Ovary (tissue), 9 donors: ENCODE measurements around the gene CHST6. TPM values are rescaled to one million over a fixed set of nuclear protein-coding genes. Genes with fewer than 3 reads are reported as not detected.

ENCODE experiments used
- DNase-seq, 5 donors: peaks; one replicate each; pipeline ENCODE4 v3.0.0-alpha.2; 2019 to 2020
- H3K27ac ChIP-seq, 2 donors: fragments of 200-600 bp; one replicate each; pipeline versions ENCODE4 v1.5.1 to v1.8.0; 2019 to 2022
- H3K27me3 ChIP-seq: fragments of 200-600 bp; one replicate; pipeline ENCODE4 v1.8.0; 2022
- H3K36me3 ChIP-seq: fragments of 200-600 bp; sonication (generic); one replicate; pipeline ENCODE4 v1.5.1; 2019
- H3K4me1 ChIP-seq: one replicate; pipeline ENCODE4 v1.8.1; 2013; ENCODE audit warnings: mild to moderate bottlenecking, moderate library complexity; ENCODE audit not compliant: insufficient read depth
- H3K4me3 ChIP-seq: fragments of 200-600 bp; sonication (generic); one replicate; pipeline ENCODE4 v1.5.1; 2017
- H3K9me3 ChIP-seq, 2 donors: fragments of 200-600 bp in 1 of 2; sonication (generic) in 1 of 2; one replicate each; pipeline versions ENCODE4 v1.5.1 to v1.8.1; 2013 to 2019; ENCODE audit warnings: mild to moderate bottlenecking in 1 of 2, moderate library complexity in 1 of 2
- CTCF ChIP-seq, 3 donors: fragments of 450-650 bp in 2 of 3; fragments of 200-600 bp in 1 of 3; IDR thresholded peaks; one replicate each; pipeline versions ENCODE4 v1.5.1 to v1.8.0; 2016 to 2022; ENCODE audit warnings: antibody characterized with exemption in 3 of 3, mild to moderate bottlenecking in 1 of 3
- EP300 ChIP-seq: sonication (generic); formaldehyde crosslinking; IDR thresholded peaks from one replicate; pipeline ENCODE4 v1.6.1; 2017; ENCODE audit warnings: antibody characterized with exemption
- POLR2A ChIP-seq: fragments of 450-650 bp; IDR thresholded peaks from one replicate; pipeline ENCODE4 v1.6.1; 2017; ENCODE audit warnings: antibody characterized with exemption, mild to moderate bottlenecking, moderate library complexity
- WGBS, 3 donors: extraction: QIAGEN DNeasy Blood & Tissue Kit in 1 of 3; methylation state at CpG; one replicate each; pipeline versions ENCODE4 v1.1.5 to v1.1.7; 2013 to 2017; 5-methylcytosine and 5-hydroxymethylcytosine counted together
- intact Hi-C, 4 donors: fragments of 100-400 bp; cut with DNase I; formaldehyde crosslinking; loops; one replicate each; pipeline versions ENCODE4 v1.11.0 to v1.15.1; 2022 to 2023
- polyA plus RNA-seq, 2 donors: library from polyadenylated mRNA; stranded (reverse); fragments of 200-250 nt in 1 of 2; fragments of 350-450 nt in 1 of 2; fragmentation: Illumina TruSeq in 1 of 2; extraction: RNeasy Lipid Tissue Mini Kit (QIAGEN cat#74804) in 1 of 2; gene quantifications; one replicate each; pipeline ENCODE4 v1.2.3, GENCODE V29; 2013 to 2014
- total RNA-seq, 7 donors: library from RNA; depleted of rRNA in 2 of 7; stranded (reverse); fragments of >200 nt in 2 of 7; fragmentation: NEBNext Ultra II Directional in 3 of 7; extraction: Animal tissue kit (Norgen Biotek cat#: 25700) in 3 of 7; gene quantifications; one replicate each; pipeline versions ENCODE4 v1.1.0 to v1.2.4, GENCODE V29; 2016 to 2023
- donor health status: DM: no; HTN: no; CAD: no; lungs with moderate emphysema.
- donor health status: DM: no; HTN: no; CAD: no.
- donor health status: Bipolar disorder and iron deficiency.
- donor health status: DM: yes; HTN: yes; CAD: no.
- donor health status: DM: no; HTN: no; CAD: no.
- donor health status: DM: yes; HTN: yes; CAD: no.

The CHST6 gene
- total and polyA plus RNA-seq, 9 donors, result 0.04 to 1.4 (median 0.50) TPM

- intact Hi-C loops, result no loop called here
- H3K9me3 ChIP-seq, result no peaks in the 10 kb centered on the region
- TF ChIP-seq CTCF (IDR thresholded peaks at IDR 0.05) (no peak), EP300 (no peak), POLR2A (no peak)
- no peaks in the 10 kb centered on the region for H3K4me1 ChIP-seq
- DNase-seq, result no peak
- no peaks in the 10 kb centered on the region for H3K36me3 ChIP-seq
- no peak overlapping the region for H3K4me3 ChIP-seq
- no peak overlapping the region for H3K27ac ChIP-seq
- H3K27me3 ChIP-seq, result no peaks in the 10 kb centered on the region
These were observed 48.8 kb downstream of the CHST6 start for GRCh38 chr16:75446416-75446815.

GRCh38 chr16:75445298-75445697, 49.9 kb downstream of the CHST6 start:
- Histone ChIP-seq H3K27me3 (no peaks in the 10 kb centered on the region), H3K9me3 (no peaks in the 10 kb centered on the region), H3K36me3 (no peaks in the 10 kb centered on the region), H3K4me1 (no peaks in the 10 kb centered on the region), H3K4me3 (no peak overlapping the region), H3K27ac (no peak overlapping the region)
- no peak for DNase-seq
- intact Hi-C loops, result no loop called here
- 61 to 85% (median 75%) methylated on average over 5 of the region's 5 CpGs for WGBS, 3 donors
- TF ChIP-seq EP300 (no peak), CTCF (IDR thresholded peaks at IDR 0.05) (no peak), POLR2A (no peak)

GRCh38 chr16:75443298-75443697, 51.9 kb downstream of the CHST6 start:
- 69 to 80% (median 78%) methylated on average over 3 of the region's 3 CpGs for WGBS, 3 donors
- no peaks in the 10 kb centered on the region for H3K27me3 ChIP-seq

DNA sequence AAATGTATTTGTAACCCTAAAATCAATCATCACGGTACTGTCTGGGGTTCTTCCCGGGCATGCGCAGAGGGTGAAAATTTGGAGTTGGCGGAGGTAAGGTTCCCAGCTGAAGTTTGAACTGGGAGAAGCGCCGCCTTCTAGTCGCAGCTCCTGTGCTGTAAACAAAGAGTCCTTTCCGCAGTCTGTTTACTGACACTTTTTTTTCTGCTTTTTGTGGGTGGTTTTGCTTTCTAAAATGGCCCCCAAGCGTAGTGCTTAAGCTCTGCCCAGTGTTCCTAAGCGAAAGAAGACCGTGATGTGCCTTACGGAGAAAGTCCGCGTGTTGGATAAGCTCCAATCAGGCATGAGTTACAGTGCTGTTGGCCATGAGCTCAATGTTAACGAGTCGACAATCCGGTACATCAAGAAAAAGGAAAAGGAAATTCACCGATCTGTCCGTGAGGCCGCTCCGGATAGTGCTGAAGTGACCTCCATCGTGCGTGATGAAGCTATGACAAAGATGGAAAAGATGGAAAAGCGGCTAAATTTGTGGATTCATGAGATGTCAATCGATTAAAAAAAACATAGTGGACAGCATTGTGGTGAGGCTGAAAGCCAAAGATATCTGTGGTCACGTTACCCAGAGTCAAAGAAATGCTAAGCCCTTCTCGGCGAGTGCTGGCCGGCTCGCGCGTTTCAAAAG, 61.4 kb downstream of the CHST6 start:
- Histone ChIP-seq H3K4me1 (peaks cover 6% of the 10 kb centered on the region), H3K27me3 (no peaks in the 10 kb centered on the region), H3K36me3 (no peaks in the 10 kb centered on the region), H3K9me3 (no peaks in the 10 kb centered on the region), H3K4me3 (peak overlapping the region; percentile 99), H3K27ac (peak overlapping the region; percentile 72 to 94)
- intact Hi-C loops, result no loop called here
- TF ChIP-seq CTCF (IDR thresholded peaks at IDR 0.05), result no peak
- TF ChIP-seq POLR2A, result no peak
- no peak for TF ChIP-seq EP300
- peak in 4 of 5 donors; percentile 71 to 82 (median 73) for DNase-seq
- 2 to 6% (median 2%) methylated on average over 32 of the region's 32 CpGs for WGBS, 3 donors

More at GRCh38 chr16:75443298-75443697, 51.9 kb downstream of the CHST6 start:
- Histone ChIP-seq H3K27ac (no peak overlapping the region), H3K4me3 (no peak overlapping the region), H3K36me3 (no peaks in the 10 kb centered on the region), H3K9me3 (no peaks in the 10 kb centered on the region), H3K4me1 (no peaks in the 10 kb centered on the region)
- no peak for DNase-seq
- intact Hi-C loops, result no loop called here
- no peak for TF ChIP-seq EP300
- TF ChIP-seq CTCF (IDR thresholded peaks at IDR 0.05), result no peak
- TF ChIP-seq POLR2A, result no peak
